Measurements from ENCODE around the gene TARBP1. TPM values are rescaled to one million over a fixed set of nuclear protein-coding genes. Genes with fewer than 3 reads are reported as not detected.
"Not testable (repeated sequence)": the region's sequence is repeated elsewhere in the genome, so short reads cannot be mapped to it uniquely, and the experiment has no call there.

TARBP1 gene
- total and polyA plus RNA-seq, 3 experiments from 2014 or later = 15.0 to 36.4 (median 34.8) TPM

DNA sequence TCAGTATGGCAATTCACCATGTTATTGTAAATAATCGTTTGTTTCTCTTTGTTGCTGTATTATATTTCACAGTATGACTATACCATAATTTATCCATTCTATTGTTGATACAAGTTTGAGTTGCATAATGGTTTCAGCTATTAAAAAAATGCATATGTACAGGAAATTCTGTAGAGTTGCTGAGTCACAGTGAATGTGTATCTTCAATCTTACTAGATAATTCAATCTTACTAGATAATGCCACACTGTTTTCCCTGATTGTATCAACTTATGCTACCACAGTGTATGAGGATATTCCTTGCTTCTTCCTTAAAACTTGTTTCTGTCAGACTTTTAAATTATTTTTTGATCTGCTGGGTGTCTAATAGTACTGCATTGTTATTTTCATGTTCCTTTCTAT, 109.2 kb downstream of the TARBP1 start:
- CTCF ChIA-PET = no interaction called here
- peaks cover 0 to 16% (median 0%) of the 10 kb centered on the region in 3 donors for H3K36me3 Mint-ChIP-seq
- H3K27ac ChIP-seq (ENCODE audit: low read depth, low read length) = no peak overlapping the region

GRCh38 chr1:234369033-234369430, 109.9 kb downstream of the TARBP1 start:
- Mint-ChIP-seq H3K4me1 (peaks cover 26 to 33% (median 27%) of the 10 kb centered on the region in 3 donors), H3K27ac (peak overlapping the region in 1 of 8 donors; percentile 51), H3K4me3 (peak overlapping the region in 2 of 7 donors; percentile 15 to 27), H3K9me3 (no peaks in the 10 kb centered on the region), H3K27me3 (no peaks in the 10 kb centered on the region), H3K36me3 (peaks cover 0 to 12% (median 0%) of the 10 kb centered on the region in 3 donors)
- Histone ChIP-seq H3K27ac (ENCODE audit: low read depth, low read length) (no peak overlapping the region), H3K9me3 (ENCODE audit: low read length) (no peaks in the 10 kb centered on the region), H3K4me3 (ENCODE audit: low read length) (no peak overlapping the region), H3K27me3 (ENCODE audit: insufficient read depth, low read length, poor library complexity, severe bottlenecking) (no peaks in the 10 kb centered on the region), H3K4me1 (ENCODE audit: insufficient read depth, low read length) (peaks cover 8% of the 10 kb centered on the region), H3K36me3 (ENCODE audit: insufficient read depth, low read length) (no peaks in the 10 kb centered on the region)
- POLR2A ChIA-PET = no interaction called here
- no peak for DNase-seq
- CTCF ChIA-PET = no interaction called here

More for the DNA sequence above, 109.2 kb downstream of the TARBP1 start:
- no peaks in the 10 kb centered on the region for H3K9me3 ChIP-seq (ENCODE audit: low read length)
- H3K4me3 ChIP-seq (ENCODE audit: low read length) = no peak overlapping the region
- peaks cover 34 to 41% (median 34%) of the 10 kb centered on the region in 3 donors for H3K4me1 Mint-ChIP-seq
- DNase-seq = no peak
- peak overlapping the region in 1 of 7 donors; percentile 58 for H3K4me3 Mint-ChIP-seq
- POLR2A ChIA-PET = no interaction called here
- no peaks in the 10 kb centered on the region for H3K27me3 ChIP-seq (ENCODE audit: insufficient read depth, low read length, poor library complexity, severe bottlenecking)
- peak overlapping the region in 1 of 8 donors; percentile 22 for H3K27ac Mint-ChIP-seq
- H3K4me1 ChIP-seq (ENCODE audit: insufficient read depth, low read length) = peaks cover 15% of the 10 kb centered on the region
- no peaks in the 10 kb centered on the region for H3K27me3 Mint-ChIP-seq
- H3K9me3 Mint-ChIP-seq = no peaks in the 10 kb centered on the region
- H3K36me3 ChIP-seq (ENCODE audit: insufficient read depth, low read length) = no peaks in the 10 kb centered on the region

DNA sequence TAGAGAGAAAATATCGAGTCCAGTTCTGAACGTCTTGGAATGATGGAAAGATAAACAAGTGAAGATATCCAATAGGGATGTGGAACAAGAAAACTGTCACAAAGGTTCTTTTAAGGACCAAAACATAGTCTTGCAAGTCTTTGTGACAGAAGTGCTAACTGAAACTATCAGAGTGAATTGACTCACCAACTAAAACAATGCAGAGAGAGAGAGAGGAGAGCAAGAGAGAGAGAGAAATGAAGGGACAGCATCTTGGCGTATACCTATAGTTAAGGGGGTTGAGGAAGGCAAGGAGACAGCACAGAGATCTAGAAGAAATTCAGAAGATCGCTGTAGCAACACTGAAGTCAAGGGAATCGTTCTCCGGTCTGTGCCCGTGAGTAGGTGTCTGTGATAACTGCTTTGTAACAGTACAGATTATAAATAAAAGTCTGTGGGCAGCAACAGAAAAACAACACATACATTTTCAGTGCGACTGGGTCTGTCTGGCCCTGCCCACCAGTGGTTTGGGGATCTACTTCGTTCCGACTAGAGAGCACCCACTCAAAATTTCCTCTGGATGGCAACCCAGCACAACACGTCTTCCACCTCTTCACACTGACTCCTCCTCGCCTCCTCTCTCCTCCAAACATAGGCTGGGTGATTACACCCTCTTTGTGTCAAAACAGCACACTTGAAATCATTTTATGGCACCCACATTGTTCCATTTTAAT, 110.5 kb downstream of the TARBP1 start:
- Mint-ChIP-seq H3K36me3 (peaks cover 0 to 8% (median 0%) of the 10 kb centered on the region in 3 donors), H3K4me1 (peaks cover 23 to 32% (median 25%) of the 10 kb centered on the region in 3 donors), H3K27ac (peak overlapping the region in 4 of 8 donors; percentile 1 to 77 (median 30)), H3K27me3 (no peaks in the 10 kb centered on the region), H3K4me3 (peak overlapping the region in 2 of 7 donors; percentile 15 to 27), H3K9me3 (no peaks in the 10 kb centered on the region)
- Histone ChIP-seq H3K4me1 (ENCODE audit: insufficient read depth, low read length) (peaks cover 8% of the 10 kb centered on the region), H3K4me3 (ENCODE audit: low read length) (no peak overlapping the region), H3K9me3 (ENCODE audit: low read length) (no peaks in the 10 kb centered on the region), H3K36me3 (ENCODE audit: insufficient read depth, low read length) (no peaks in the 10 kb centered on the region), H3K27ac (ENCODE audit: low read depth, low read length) (no peak overlapping the region), H3K27me3 (ENCODE audit: insufficient read depth, low read length, poor library complexity, severe bottlenecking) (no peaks in the 10 kb centered on the region)
- no peak for DNase-seq
- ChIA-PET CTCF (no interaction called here), POLR2A (no interaction called here)

- Histone ChIP-seq H3K9me3 (ENCODE audit: low read length) (no peaks in the 10 kb centered on the region), H3K36me3 (ENCODE audit: insufficient read depth, low read length) (no peaks in the 10 kb centered on the region), H3K27ac (ENCODE audit: low read depth, low read length) (no peak overlapping the region), H3K4me3 (ENCODE audit: low read length) (no peak overlapping the region), H3K4me1 (ENCODE audit: insufficient read depth, low read length) (no peaks in the 10 kb centered on the region), H3K27me3 (ENCODE audit: insufficient read depth, low read length, poor library complexity, severe bottlenecking) (no peaks in the 10 kb centered on the region)
- H3K4me3 Mint-ChIP-seq = no peak overlapping the region
- ChIA-PET POLR2A (no interaction called here), CTCF (no interaction called here)
- peaks cover 0 to 1% of the 10 kb centered on the region in 2 donors for H3K27me3 Mint-ChIP-seq
- H3K27ac Mint-ChIP-seq = no peak overlapping the region
- no peaks in the 10 kb centered on the region for H3K9me3 Mint-ChIP-seq
- DNase-seq = no peak
- H3K4me1 Mint-ChIP-seq = peaks cover 0 to 32% (median 3%) of the 10 kb centered on the region in 3 donors
- peaks cover 0 to 8% (median 3%) of the 10 kb centered on the region in 3 donors for H3K36me3 Mint-ChIP-seq
These were observed 116.4 kb downstream of the TARBP1 start for GRCh38 chr1:234362558-234362957.

DNA sequence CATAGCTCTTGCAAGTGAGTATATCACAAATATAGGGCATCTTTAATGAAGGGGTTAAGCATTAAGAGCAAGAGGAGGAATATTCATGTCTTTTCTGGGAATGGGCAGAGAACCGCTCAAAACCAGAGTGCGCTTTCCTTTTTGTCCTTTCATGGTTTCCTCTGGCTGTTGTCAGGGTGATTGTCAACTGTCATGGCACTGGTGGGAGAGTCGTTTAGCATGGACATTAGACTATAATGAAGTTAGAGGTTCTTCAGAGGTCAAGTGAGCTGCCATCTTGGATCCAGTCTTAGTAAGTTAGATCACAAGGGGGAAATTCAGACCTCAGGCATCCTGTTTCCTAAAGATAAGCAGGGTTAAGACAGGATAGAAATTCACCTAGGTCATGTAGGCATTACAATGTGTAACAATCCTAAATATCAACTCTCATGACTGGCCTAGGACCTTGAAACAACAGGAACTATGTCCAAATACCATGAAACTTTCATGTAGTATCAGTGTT, 117.8 kb downstream of the TARBP1 start:
- CTCF ChIA-PET = no interaction called here
- no peak overlapping the region for H3K27ac ChIP-seq (ENCODE audit: low read depth, low read length)
- peaks cover 0 to 1% of the 10 kb centered on the region in 2 donors for H3K27me3 Mint-ChIP-seq
- no peak overlapping the region for H3K27ac Mint-ChIP-seq
- H3K36me3 ChIP-seq (ENCODE audit: insufficient read depth, low read length) = no peaks in the 10 kb centered on the region
- H3K9me3 ChIP-seq (ENCODE audit: low read length) = no peaks in the 10 kb centered on the region
- peaks cover 0 to 42% (median 7%) of the 10 kb centered on the region in 3 donors for H3K4me1 Mint-ChIP-seq
- no peaks in the 10 kb centered on the region for H3K9me3 Mint-ChIP-seq
- no peak overlapping the region for H3K4me3 ChIP-seq (ENCODE audit: low read length)
- DNase-seq = no peak
- peaks cover 0 to 8% (median 5%) of the 10 kb centered on the region in 3 donors for H3K36me3 Mint-ChIP-seq
- no peaks in the 10 kb centered on the region for H3K4me1 ChIP-seq (ENCODE audit: insufficient read depth, low read length)
- no peaks in the 10 kb centered on the region for H3K27me3 ChIP-seq (ENCODE audit: insufficient read depth, low read length, poor library complexity, severe bottlenecking)
- POLR2A ChIA-PET = no interaction called here
- no peak overlapping the region for H3K4me3 Mint-ChIP-seq

- no peak for DNase-seq
- H3K36me3 ChIP-seq (ENCODE audit: insufficient read depth, low read length) = no peaks in the 10 kb centered on the region
- Mint-ChIP-seq H3K36me3 (peaks cover 0 to 8% (median 4%) of the 10 kb centered on the region in 3 donors), H3K9me3 (no peaks in the 10 kb centered on the region), H3K4me3 (peak overlapping the region in 3 of 7 donors; percentile 39 to 92 (median 87)), H3K4me1 (peaks cover 0 to 45% (median 7%) of the 10 kb centered on the region in 3 donors), H3K27ac (peak overlapping the region in 1 of 8 donors; percentile 56), H3K27me3 (peaks cover 1 to 6% of the 10 kb centered on the region in 2 donors)
- H3K4me1 ChIP-seq (ENCODE audit: insufficient read depth, low read length) = no peaks in the 10 kb centered on the region
- H3K27me3 ChIP-seq (ENCODE audit: insufficient read depth, low read length, poor library complexity, severe bottlenecking) = no peaks in the 10 kb centered on the region
- H3K27ac ChIP-seq (ENCODE audit: low read depth, low read length) = no peak overlapping the region
- no peaks in the 10 kb centered on the region for H3K9me3 ChIP-seq (ENCODE audit: low read length)
- ChIA-PET POLR2A (interaction anchor here (2.1 kb wide), 1 partner anchor 16 kb away, joined by 22 read pairs; the partner anchor contains the start of gene COA6), CTCF (interaction anchor here (1.2 to 2.7 kb wide), 4 partner anchors 13 to 48 kb away, joined by 4 to 6 read pairs (median 4); no protein-coding TSS in a partner anchor)
- no peak overlapping the region for H3K4me3 ChIP-seq (ENCODE audit: low read length)
These were observed 121.1 kb downstream of the TARBP1 start for GRCh38 chr1:234357831-234358230.

GRCh38 chr1:234356615-234357269, 122.2 kb downstream of the TARBP1 start:
- H3K36me3 Mint-ChIP-seq; H3K9me3 ChIP-seq (ENCODE audit: low read length); H3K36me3 ChIP-seq (ENCODE audit: insufficient read depth, low read length); H3K9me3 Mint-ChIP-seq; H3K4me1 ChIP-seq (ENCODE audit: insufficient read depth, low read length); H3K27me3 ChIP-seq (ENCODE audit: insufficient read depth, low read length, poor library complexity, severe bottlenecking): not testable (repeated sequence)
- Mint-ChIP-seq H3K27me3 (peaks cover 3 to 13% of the 10 kb centered on the region in 2 donors), H3K4me1 (peaks cover 0 to 45% (median 7%) of the 10 kb centered on the region in 3 donors), H3K27ac (peak overlapping the region in 7 of 8 donors; percentile 85 to 94 (median 88)), H3K4me3 (peak overlapping the region in 6 of 7 donors; percentile 80 to 92 (median 86))
- POLR2A ChIA-PET = interaction anchor here (2.1 kb wide), 1 partner anchor 17 kb away, joined by 22 read pairs; the partner anchor contains the start of gene COA6
- DNase-seq = peak; percentile 21 to 80 (median 48)
- peak overlapping the region; percentile 54 for H3K4me3 ChIP-seq (ENCODE audit: low read length)
- CTCF ChIA-PET = interaction anchor here (1.0 to 2.7 kb wide), 5 partner anchors 15 to 47 kb away, joined by 3 to 6 read pairs (median 4); partner anchors contain the start of gene COA6
- peak overlapping the region; percentile 14 for H3K27ac ChIP-seq (ENCODE audit: low read depth, low read length)
